PC-3 (cell line): ENCODE results near the gene CCDC32.

ENCODE experiments used
- CTCF ChIP-seq: fragments of 300-600 bp; sonication (generic); conservative IDR thresholded peaks from 2 replicates; pipeline ENCODE4 v1.5.1; 2017; ENCODE audit warnings: antibody characterized with exemption, low read depth, mild to moderate bottlenecking, low read length
- EZH2 ChIP-seq: fragments of 300-600 bp; sonication (generic); IDR thresholded peaks from one replicate; pipeline ENCODE4 v1.6.1; 2017; ENCODE audit warnings: antibody characterized with exemption, mild to moderate bottlenecking, low read length; ENCODE audit not compliant: unreplicated experiment
- EZH2phosphoT487 ChIP-seq: fragments of 300-600 bp; sonication (generic); IDR thresholded peaks from 2 replicates; pipeline ENCODE4 v1.6.1; 2018; ENCODE audit warnings: mild to moderate bottlenecking, antibody characterized with exemption, low read length, borderline replicate concordance

GRCh38 chr15:40536501-40536900, 28.3 kb downstream of the CCDC32 start:
- TF ChIP-seq CTCF = no peak
- TF ChIP-seq EZH2phosphoT487 = no peak
- TF ChIP-seq EZH2 = no peak
